NB4 (cell line): ENCODE results near the gene IGFBP2.

Source experiments
- DNase-seq: peaks from one replicate; pipeline ENCODE4 v3.0.0; 2010; ENCODE audit warnings: low read depth
- H3K4me3 ChIP-seq: one replicate; pipeline ENCODE4 v1.5.1; 2011; ENCODE audit warnings: mild to moderate bottlenecking, low read depth, low read length, moderate library complexity
- MYC ChIP-seq: IDR thresholded peaks from 2 replicates; pipeline ENCODE4 v1.6.1; 2011; ENCODE audit warnings: low read depth, low read length
- POLR2A ChIP-seq: IDR thresholded peaks from 2 replicates; pipeline ENCODE4 v1.6.1; 2011; ENCODE audit warnings: mild to moderate bottlenecking; ENCODE audit not compliant: insufficient read length; ENCODE audit errors: extremely low read depth
- TF ChIP-seq, protein P1 (sequence below): IDR thresholded peaks from 2 replicates; pipeline ENCODE4 v1.6.1; 2011; ENCODE audit warnings: low read depth, low read length
- TF ChIP-seq, protein P2 (sequence below): IDR thresholded peaks from one replicate; pipeline ENCODE4 v1.5.1; 2012; ENCODE audit warnings: low read depth, low read length

The IGFBP2 gene

DNA sequence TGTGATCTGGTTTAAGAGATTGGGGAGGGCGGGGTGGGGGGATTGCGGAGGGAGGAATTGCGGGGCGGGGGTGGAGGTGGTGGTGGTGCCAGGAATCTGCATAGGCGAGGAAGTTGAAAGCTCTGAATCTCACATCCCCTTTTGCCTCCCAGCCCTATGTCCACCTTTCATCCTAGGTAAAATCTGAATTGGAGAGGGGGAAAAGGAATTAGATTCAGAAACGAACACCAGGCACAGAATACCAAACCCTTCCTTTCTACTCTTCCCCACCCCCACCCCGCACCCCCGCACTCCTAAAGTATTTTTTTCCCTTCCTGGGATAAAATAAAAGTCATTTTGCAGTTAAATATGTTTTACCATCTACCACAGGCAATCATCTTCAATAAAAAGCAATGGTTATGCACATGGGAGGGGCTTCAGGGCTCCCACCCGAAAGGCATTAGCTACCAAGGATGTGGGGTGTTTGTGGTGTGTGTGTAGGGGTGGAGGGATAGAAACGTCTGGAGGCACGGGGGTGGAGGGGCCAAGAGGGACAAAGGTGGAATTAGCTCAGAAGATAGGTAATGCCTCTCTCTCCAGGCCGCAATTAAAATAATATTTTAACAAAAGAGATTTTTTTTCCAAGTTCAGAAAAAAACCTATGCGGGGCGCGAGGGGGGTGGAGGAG lies 60.3 kb downstream of the IGFBP2 start:
- no peak for TF ChIP-seq MYC
- no peak overlapping the region for H3K4me3 ChIP-seq
- DNase-seq, result no peak

DNA sequence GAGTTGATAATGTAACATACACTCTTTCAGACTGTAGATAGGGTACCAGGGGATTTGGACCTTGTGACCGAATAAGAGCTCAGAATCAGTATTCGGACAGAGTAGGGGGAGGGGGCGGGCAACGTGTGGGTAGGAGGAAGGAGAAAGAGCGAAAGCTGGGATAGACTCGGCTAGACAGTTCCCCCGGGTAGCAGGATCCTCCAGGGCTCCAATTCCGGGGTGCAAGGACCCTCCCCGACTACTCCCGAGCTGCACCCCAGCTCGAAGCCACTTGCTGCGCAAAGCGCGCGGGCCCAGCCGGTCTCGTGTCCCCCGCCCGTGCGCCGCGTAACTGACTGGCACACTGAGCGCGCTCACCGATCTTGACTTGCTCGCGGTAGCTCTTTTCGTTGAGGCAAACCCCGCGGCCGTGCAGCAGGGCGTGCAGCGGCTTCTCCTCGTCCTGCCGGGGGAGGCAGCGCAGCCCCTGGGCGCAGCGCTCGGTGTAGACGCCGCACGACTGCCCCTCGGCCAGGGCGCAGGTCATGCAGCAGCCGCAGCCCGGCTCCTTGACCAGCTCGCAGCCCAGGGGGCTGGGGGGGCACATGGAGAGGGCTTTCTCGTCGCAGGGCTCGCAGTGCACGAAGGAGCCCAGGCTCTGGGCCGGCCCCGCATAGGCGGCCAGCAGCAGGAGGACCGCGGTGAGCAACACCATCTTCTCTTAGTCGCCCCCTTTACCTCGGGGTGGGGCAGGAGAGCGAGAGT lies 61.0 kb downstream of the IGFBP2 start:
- H3K4me3 ChIP-seq, result no peak overlapping the region
- peak; percentile 46 for DNase-seq
- TF ChIP-seq POLR2A, result no peak

DNA sequence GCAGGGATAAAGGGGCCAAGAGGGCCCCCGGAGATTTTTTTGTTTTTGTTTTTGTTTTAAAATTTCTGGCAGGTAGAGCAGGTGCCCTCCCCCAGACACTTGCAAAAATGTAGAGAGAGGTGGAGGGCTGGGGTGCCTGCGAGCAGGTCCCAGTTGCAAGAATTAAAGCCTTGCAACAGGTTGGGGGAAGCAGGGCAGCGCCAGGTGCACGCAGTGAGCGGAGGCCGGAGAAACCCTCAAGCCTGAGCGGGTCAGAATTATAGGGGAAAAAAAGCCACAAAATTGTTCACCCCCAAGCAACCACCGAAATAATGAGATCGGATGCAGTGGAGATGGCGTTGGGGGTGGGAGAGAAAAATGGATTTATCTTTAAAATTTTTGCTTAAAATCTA lies 61.6 kb downstream of the IGFBP2 start:
- DNase-seq, result no peak
- H3K4me3 ChIP-seq, result no peak overlapping the region
- TF ChIP-seq MYC (no peak), POLR2A (no peak)
- TF ChIP-seq, protein P1, sequence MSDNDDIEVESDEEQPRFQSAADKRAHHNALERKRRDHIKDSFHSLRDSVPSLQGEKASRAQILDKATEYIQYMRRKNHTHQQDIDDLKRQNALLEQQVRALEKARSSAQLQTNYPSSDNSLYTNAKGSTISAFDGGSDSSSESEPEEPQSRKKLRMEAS, result no peak
- TF ChIP-seq, protein P2, sequence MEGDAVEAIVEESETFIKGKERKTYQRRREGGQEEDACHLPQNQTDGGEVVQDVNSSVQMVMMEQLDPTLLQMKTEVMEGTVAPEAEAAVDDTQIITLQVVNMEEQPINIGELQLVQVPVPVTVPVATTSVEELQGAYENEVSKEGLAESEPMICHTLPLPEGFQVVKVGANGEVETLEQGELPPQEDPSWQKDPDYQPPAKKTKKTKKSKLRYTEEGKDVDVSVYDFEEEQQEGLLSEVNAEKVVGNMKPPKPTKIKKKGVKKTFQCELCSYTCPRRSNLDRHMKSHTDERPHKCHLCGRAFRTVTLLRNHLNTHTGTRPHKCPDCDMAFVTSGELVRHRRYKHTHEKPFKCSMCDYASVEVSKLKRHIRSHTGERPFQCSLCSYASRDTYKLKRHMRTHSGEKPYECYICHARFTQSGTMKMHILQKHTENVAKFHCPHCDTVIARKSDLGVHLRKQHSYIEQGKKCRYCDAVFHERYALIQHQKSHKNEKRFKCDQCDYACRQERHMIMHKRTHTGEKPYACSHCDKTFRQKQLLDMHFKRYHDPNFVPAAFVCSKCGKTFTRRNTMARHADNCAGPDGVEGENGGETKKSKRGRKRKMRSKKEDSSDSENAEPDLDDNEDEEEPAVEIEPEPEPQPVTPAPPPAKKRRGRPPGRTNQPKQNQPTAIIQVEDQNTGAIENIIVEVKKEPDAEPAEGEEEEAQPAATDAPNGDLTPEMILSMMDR, result no peak

DNA sequence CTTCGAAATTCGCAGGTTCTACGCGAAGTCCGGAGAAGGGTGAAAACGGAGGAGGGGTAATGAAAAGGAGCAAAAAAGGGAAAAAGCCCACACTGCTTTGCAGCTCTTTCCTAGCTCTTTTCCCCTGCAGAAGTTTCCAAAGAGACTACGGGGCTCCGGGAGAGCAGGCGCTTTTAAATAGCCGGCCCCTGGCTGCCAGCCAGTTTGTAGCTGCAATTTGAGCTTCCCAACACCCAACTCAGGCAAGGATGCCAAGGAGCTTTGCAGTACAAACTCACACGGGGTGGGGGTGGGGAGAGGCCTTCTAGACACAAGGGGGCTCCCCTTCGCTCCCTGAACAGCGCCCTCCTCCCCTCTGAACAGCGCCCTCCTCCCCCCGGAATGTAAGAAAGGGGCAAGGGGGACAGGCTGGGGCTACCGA lies 62.2 kb downstream of the IGFBP2 start, which contains the start of gene IGFBP5:
IGFBP5 (minus strand) TSS at position 149 of the 421 bp plus-strand sequence. CDS start 774 bp downstream, outside the sequence.
- DNase-seq, result peak; percentile 18
- TF ChIP-seq MYC (no peak), POLR2A (no peak)
- TF ChIP-seq, protein P1, result no peak
- TF ChIP-seq, protein P2, result no peak
- H3K4me3 ChIP-seq, result no peak within 1 kb of the TSS

DNA sequence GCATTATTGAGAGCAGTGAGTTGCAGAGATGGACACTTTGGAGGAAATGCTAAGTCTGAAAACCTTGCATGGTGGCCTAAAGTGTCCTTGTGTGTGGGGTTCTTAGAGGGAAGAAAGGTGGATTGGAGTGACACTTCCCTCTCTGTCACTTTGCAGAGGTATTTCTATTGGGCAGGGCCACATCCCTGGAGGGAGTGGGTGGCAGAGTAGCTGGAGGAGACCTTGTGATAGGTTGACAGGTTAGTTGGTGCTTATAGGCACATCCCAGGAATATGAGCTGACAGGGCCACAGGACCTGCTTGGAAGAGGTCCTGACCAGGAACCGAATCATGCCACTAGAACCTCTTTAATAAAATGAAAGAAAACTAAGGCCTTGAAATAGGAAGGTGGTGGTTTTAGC lies 63.1 kb downstream of the IGFBP2 start:
- DNase-seq, result no peak
- TF ChIP-seq MYC (no peak), POLR2A (no peak)
- TF ChIP-seq, protein P2, result no peak
- TF ChIP-seq, protein P1, result no peak
- no peak overlapping the region for H3K4me3 ChIP-seq

DNA sequence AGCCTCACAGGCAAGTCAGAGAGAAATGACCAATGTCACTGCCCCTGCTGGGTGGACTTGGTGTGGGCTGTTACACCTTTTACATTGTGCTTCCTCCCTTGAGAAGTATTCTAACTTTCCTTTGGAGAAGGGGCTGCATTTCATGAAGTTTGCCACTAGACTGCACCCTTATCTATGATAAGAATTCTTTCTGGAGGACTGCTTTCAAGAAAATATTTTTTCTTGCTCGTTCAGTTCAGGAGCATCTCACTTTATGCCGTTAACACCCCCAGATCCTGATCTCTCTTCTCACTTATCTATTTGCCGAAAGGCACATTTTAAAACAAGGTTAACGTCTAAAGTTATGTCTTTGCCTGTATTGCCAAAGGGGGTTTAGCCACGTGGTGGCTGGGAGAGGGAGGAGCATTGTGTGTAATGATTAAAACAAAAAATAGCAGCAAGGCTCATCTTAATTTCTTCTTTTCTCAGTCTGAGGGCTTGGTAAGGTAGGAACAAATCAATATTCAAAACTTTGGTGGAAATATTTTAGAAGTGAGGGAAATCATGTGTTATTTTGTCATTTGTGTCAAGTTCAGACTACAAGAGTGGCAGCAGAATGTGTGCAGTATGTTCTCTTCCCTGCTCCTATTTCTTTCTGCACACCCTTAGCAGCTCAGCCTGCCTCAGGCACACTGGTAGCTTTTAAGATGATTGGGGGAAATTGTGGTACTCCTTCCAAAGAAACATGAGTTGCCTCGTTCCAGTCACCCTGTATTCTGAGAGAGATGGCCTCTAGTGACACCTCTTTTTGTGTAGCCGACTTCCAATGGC lies 63.7 kb downstream of the IGFBP2 start:
- TF ChIP-seq MYC, result no peak
- TF ChIP-seq, protein P1, result peak; percentile 43
- TF ChIP-seq POLR2A, result no peak
- TF ChIP-seq, protein P2, result peak; percentile 55
- DNase-seq, result peak; percentile 59
- H3K4me3 ChIP-seq, result no peak overlapping the region
